GM18520 (cell line): ENCODE data around the gene TIMM17B.

Experiments used
- ATAC-seq: cut with Tn5 transposase; IDR thresholded peaks from one replicate; pipeline ENCODE4 v1.9.1; 2021; ENCODE audit not compliant: unreplicated experiment

TIMM17B gene

GRCh38 chrX:48897625-48898306 is at the start of gene TIMM17B, which contains the start of gene PQBP1:
Gene TIMM17B, minus strand, starts transcription at chrX:48897768. Its CDS starts 19 bp downstream, at chrX:48897749.
Gene PQBP1, plus strand, starts transcription at chrX:48897930. Its CDS starts 580 bp downstream, at chrX:48898510.
- peak; percentile 94 for ATAC-seq

DNA sequence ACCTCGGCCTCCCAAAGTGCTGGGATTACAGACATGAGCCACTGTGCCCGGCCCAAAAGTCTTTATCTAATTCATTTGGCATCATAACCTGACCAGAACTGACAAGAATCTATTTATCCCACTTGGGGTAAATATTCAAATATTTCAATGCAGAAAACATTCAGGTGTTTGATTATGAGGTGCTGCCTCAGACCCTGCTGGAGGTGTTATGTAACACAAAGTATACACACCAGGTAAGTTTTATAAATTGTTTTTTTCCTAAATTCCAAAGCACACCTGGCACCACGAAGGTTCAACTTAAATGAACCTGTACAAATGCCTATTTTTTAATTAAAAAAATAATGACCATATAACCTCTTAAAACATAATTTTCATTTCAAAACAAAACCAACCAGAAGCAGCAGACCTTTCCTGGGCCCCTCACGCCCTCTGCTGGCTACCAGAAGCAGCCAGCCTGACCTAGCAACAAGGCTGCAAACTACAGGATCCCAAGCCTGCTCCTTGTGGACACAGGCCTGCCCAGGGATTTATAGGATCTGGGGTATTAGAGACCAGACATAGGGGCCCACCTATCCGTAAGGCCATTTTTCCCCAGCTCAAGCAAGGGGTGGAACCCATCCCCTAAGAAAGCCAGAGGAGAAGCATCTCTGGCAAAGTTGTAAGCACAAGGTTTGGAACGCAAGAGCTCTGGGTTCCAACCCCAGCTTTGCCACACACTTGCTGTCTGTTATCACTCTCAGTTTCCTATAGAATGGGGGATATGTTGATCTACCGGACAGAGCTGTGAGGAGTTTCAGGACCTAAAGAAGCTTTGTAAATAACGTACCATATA is 48.2 kb upstream of the TIMM17B start:
- ATAC-seq = peak; percentile 41

DNA sequence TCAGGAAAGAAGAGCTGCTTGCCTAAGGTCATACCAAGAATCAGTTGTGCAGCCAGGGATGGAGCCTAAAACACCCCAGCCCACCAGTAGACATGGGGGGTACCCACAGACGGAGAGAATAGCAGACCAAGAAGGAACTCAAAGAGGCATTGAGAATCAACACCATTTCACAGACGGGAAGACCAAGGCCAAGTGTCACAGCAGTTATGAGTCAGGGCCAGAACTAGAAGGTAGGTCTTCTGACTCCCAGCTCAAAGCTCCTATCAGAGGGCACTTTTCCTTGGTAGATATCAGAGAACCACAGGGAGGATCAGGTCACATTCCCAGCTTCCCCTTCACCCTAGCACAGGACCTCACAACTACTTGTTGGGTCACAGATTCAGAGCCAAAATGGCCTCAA is 45.3 kb upstream of the TIMM17B start:
- ATAC-seq = no peak

GRCh38 chrX:48940404-48940955 is 42.9 kb upstream of the TIMM17B start:
- ATAC-seq = no peak

GRCh38 chrX:48939524-48940228 is 42.1 kb upstream of the TIMM17B start:
- no peak for ATAC-seq

GRCh38 chrX:48938721-48939425 is 41.3 kb upstream of the TIMM17B start:
- ATAC-seq = peak; percentile 47

DNA sequence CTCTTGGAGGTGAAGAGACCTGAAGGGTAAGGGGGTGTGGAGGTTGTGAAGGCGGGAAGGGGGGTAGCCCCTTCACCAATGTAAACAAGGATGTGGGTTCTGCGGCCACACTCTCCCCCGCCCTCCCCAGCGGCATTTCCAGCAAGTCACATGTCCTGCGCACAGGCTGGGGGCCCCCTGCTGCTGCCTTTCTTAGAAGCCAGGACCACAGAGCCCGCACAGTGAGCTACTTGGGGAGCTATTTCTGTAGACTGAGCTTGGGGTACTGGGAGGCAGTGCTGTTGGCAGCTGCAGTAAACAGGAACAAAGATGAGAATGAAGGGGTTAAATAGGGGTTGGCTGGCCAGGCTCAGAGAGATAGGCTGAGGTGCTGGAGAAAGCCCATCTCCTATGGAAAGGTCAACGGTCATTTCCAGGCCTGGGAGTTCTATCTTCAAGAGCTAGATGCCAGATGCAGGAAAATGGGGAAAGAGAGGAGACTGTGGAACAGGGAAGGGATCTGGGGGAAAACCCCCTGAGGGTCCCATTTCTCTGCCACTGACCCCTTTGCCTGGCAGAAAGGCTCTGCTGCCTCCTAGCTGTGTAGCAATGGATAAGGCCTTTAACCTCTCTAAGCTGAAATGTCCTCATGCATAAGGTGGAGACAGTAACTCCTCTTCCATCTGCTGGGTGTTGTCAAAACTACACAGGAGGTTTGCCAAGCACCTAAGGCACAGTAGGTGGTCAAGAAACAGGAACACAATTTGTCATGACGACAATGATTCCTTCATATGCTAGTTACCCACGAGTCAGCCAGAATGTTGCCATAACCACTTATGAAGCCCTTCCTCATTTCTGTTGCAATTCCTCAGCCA is 39.7 kb upstream of the TIMM17B start:
- ATAC-seq = peak; percentile 33

- no peak for ATAC-seq
Observed at GRCh38 chrX:48936429-48937053, 39.0 kb upstream of the TIMM17B start.

- no peak for ATAC-seq
Observed at GRCh38 chrX:48935301-48935670, 37.7 kb upstream of the TIMM17B start.

DNA sequence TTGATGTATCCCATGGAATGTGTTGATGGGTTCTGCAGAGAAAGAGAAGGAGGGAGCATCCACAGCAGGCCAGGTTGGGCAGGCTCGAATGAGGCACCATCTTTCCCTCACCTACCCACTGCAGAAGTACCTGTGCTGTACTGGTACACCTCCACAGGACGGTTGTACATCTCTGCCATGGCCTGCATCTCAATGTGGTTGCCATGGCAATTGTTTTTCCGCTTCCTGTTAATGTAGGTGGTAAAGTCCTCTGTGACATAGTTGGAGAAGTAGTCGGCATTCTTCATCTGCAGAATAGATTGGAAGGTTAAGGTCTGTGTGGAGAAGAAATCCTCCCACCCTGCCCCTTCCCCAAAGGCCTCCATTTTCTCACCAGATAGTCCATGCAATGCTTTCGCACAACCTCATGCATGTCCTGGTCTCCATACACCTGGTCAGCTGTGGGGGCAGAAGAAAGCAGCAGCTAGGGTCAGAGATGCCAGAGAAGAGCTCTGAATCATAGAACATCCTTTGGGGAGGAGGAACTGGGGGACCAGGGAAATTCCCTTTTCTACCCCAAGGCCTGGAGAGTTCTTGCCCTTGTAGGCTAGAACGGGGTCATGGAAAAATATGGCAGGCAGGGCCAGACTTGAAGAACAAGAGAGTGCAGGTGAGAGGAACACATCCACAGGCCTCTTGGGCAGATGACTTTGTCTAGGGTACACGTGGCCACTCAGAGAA is 37.2 kb upstream of the TIMM17B start:
- no peak for ATAC-seq

DNA sequence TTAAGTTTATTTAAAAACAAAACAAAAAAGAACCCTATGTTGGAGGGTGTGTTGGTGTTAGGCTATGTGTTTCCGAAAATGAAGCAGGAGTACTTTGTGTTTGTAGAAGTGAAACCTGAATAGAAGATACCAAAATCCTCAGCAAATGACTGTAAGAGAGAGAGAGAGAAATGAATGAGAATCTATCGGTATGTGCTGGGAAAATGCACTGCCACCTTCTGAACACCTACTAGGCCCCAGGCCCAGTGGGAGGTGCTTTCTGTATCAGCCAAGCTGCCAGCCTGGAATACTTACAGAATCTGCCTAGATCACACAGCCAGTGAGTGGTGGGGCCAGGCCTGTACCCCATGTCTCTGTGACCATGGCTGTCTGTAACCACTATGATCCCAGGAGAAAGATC is 36.2 kb upstream of the TIMM17B start:
- ATAC-seq = no peak

DNA sequence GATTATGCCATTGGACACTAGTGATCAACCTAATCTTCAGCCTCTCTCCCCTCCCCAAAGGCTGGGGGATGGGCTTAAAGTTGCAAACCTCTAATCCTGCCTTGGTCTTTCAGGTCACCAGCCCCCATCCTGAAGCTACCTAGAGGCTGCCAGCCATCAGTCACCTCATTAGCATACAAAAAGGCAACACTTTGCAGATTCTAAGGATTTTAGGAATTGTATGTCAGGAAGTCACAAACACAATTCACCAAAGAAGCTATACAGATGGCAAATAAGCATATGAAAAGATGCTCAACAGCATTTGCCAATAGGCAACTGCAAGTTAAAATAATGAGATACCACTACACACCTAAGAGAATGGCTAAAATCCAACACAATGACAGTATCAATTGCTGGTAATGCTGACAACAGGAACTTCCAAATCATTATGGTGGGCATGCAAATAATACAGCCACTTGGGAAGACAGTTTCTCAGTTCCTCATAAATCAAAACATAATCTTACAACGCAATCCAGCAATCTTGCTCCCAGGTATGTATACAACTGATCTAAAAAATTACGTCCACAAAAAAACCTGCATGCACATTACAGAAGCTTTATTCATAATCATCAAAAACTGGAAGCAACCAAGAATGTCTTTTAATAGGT is 30.3 kb upstream of the TIMM17B start:
- ATAC-seq = no peak

GRCh38 chrX:48927123-48927522 is 29.6 kb upstream of the TIMM17B start:
- no peak for ATAC-seq

GRCh38 chrX:48924270-48924669 is 26.7 kb upstream of the TIMM17B start:
- no peak for ATAC-seq

DNA sequence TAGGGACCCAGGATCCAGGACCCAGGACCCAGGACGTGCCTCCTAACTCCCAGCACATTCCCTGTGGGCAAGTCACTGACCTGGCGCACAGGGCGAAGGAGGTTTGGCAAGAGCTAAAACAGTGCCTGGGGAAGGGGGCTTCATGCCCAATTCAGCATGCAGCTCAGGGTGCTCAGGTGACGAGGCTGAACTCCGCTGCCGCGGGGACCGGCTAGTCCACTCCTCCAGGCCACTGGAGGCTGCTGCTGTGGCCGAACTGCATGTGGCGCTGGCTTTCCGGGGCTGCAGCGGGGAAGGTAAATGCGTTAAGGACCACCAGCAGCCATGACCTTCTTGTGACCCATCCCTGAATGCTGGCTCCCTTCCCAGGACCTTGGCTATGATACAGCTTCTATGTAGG is 26.2 kb upstream of the TIMM17B start:
- no peak for ATAC-seq

DNA sequence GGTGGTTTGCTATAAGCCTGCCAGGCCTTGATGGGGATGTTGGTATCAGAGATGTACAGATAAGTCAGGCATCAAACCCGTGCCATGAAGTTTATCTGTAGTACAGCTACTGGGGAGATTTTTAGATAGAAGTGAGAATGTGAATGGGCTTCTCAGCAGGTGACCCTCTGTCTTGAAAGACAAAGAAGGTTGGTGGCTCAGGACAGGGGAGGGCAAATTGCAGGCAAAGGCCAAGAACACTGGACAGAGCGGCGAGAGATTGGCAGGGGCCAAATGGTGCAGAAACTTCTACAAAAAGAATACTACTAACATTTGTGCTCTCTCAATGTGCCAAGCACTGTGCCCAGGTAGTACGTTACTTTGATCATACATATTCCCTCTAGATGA is 23.1 kb upstream of the TIMM17B start:
- ATAC-seq = no peak

DNA sequence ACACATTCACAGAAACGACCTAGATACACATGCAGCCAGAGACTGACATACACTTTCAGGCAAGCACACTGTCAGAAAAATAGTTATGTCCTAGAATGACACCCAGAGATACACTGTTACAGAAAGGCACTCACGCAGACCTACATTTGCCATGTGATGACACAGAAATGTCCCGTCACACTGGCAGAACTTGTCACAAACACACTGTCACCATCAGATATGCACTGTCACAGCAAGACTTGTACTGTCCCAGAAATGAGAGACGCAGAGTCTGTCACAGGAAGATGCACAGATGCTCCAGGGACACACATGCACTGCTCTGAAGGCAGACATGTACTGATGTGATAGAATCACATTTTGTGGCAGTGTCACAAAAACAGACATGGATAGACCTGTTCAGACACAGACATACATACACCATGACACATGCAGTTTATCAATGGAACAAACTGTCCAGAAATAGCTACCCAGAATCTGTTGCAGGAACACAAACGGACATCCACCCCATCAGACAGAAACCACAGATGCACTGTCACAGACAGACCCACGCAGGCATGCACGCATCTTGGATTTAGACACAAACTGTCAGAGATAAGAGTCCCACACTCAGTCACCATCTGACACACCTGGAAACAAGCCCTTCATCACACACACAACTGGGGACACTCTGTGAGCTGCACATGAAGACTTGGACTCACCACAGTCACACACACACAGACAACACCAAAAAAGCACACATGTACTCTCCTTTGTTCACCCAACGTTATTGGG is 22.6 kb upstream of the TIMM17B start:
- no peak for ATAC-seq
